Measurements from ENCODE around the gene WDR72. TPM values are rescaled to one million over a fixed set of nuclear protein-coding genes. Genes with fewer than 3 reads are reported as not detected.

WDR72 gene
- total and polyA plus RNA-seq, 9 donors: 0.04 to 4.4 (median 0.82) TPM; not detected in 2

GRCh38 chr15:53675832-53676231, 83.6 kb downstream of the WDR72 start:
- TF ChIP-seq POLR2A (IDR thresholded peaks at IDR 0.05): no peak
- TF ChIP-seq, protein P1, sequence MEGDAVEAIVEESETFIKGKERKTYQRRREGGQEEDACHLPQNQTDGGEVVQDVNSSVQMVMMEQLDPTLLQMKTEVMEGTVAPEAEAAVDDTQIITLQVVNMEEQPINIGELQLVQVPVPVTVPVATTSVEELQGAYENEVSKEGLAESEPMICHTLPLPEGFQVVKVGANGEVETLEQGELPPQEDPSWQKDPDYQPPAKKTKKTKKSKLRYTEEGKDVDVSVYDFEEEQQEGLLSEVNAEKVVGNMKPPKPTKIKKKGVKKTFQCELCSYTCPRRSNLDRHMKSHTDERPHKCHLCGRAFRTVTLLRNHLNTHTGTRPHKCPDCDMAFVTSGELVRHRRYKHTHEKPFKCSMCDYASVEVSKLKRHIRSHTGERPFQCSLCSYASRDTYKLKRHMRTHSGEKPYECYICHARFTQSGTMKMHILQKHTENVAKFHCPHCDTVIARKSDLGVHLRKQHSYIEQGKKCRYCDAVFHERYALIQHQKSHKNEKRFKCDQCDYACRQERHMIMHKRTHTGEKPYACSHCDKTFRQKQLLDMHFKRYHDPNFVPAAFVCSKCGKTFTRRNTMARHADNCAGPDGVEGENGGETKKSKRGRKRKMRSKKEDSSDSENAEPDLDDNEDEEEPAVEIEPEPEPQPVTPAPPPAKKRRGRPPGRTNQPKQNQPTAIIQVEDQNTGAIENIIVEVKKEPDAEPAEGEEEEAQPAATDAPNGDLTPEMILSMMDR (IDR thresholded peaks at IDR 0.05): no peak
- no peak for TF ChIP-seq EP300 (IDR thresholded peaks at IDR 0.05)
- DNase-seq: no peak
- H3K4me3 ChIP-seq: no peak overlapping the region
- no peaks in the 10 kb centered on the region for H3K27me3 ChIP-seq
- intact Hi-C loops (cut with DNase I): no loop called here
- no peaks in the 10 kb centered on the region for H3K9me3 ChIP-seq
- H3K27ac ChIP-seq: no peak overlapping the region
- no peaks in the 10 kb centered on the region for H3K4me1 ChIP-seq (ENCODE audit: insufficient read depth)
- H3K36me3 ChIP-seq: no peaks in the 10 kb centered on the region

DNA sequence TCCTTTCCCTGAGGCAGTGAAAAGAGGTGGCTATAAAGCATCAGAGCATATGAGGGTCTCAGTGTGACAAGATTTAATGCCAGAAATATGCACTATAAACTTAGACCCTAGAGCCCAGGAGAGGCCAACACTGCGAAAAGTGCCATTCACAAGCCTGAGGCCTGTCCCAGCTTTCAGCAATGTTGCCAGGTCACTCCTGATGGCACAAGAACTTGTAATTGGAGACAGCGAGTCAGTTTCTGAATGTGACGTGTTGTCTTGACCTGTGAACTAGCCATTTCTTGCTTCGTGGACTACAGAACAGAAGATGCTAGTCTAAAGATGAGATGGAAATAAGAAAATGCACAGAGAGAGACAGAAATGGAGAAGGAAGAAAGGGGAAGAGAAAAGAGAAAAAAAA, 87.9 kb downstream of the WDR72 start:
- no peak for DNase-seq
- intact Hi-C loops (cut with DNase I): no loop called here
- 72 to 76% (median 75%) methylated on average over 4 of the region's 4 CpGs for WGBS, 3 donors
- Histone ChIP-seq H3K27ac (no peak overlapping the region), H3K4me3 (no peak overlapping the region), H3K27me3 (no peaks in the 10 kb centered on the region), H3K36me3 (no peaks in the 10 kb centered on the region), H3K9me3 (no peaks in the 10 kb centered on the region), H3K4me1 (ENCODE audit: insufficient read depth) (no peaks in the 10 kb centered on the region)
- TF ChIP-seq POLR2A (IDR thresholded peaks at IDR 0.05) (no peak), EP300 (IDR thresholded peaks at IDR 0.05) (no peak)

GRCh38 chr15:53670701-53671100, 88.8 kb downstream of the WDR72 start:
- no peak for DNase-seq
- Histone ChIP-seq H3K4me3 (no peak overlapping the region), H3K9me3 (no peaks in the 10 kb centered on the region), H3K27me3 (no peaks in the 10 kb centered on the region), H3K36me3 (no peaks in the 10 kb centered on the region), H3K4me1 (ENCODE audit: insufficient read depth) (no peaks in the 10 kb centered on the region), H3K27ac (no peak overlapping the region)
- TF ChIP-seq EP300 (IDR thresholded peaks at IDR 0.05) (no peak), POLR2A (IDR thresholded peaks at IDR 0.05) (no peak)
- TF ChIP-seq, protein P1 (IDR thresholded peaks at IDR 0.05): no peak
- 84 to 91% (median 87%) methylated on average over 3 of the region's 3 CpGs for WGBS, 3 donors
- intact Hi-C loops (cut with DNase I): no loop called here

- Histone ChIP-seq H3K27me3 (no peaks in the 10 kb centered on the region), H3K27ac (no peak overlapping the region), H3K4me1 (ENCODE audit: insufficient read depth) (no peaks in the 10 kb centered on the region), H3K4me3 (no peak overlapping the region), H3K9me3 (no peaks in the 10 kb centered on the region), H3K36me3 (no peaks in the 10 kb centered on the region)
- WGBS, 3 donors: 18 to 41% (median 20%) methylated on average over 4 of the region's 4 CpGs
- TF ChIP-seq, protein P1 (IDR thresholded peaks at IDR 0.05): no peak
- no peak for TF ChIP-seq POLR2A (IDR thresholded peaks at IDR 0.05)
- TF ChIP-seq EP300 (IDR thresholded peaks at IDR 0.05): no peak
- intact Hi-C loops (cut with DNase I): no loop called here
- no peak for DNase-seq
Measured at GRCh38 chr15:53665930-53666329, 93.5 kb downstream of the WDR72 start.

GRCh38 chr15:53658827-53659555, 100.5 kb downstream of the WDR72 start:
- no peak for DNase-seq
- H3K27ac ChIP-seq: no peak overlapping the region
- no peaks in the 10 kb centered on the region for H3K36me3 ChIP-seq
- no peak for TF ChIP-seq POLR2A (IDR thresholded peaks at IDR 0.05)
- TF ChIP-seq, protein P1 (IDR thresholded peaks at IDR 0.05): no peak
- no peak for TF ChIP-seq EP300 (IDR thresholded peaks at IDR 0.05)
- WGBS, 3 donors: 55 to 62% (median 56%) methylated on average over 11 of the region's 11 CpGs
- H3K4me1 ChIP-seq (ENCODE audit: insufficient read depth): no peaks in the 10 kb centered on the region
- H3K4me3 ChIP-seq: no peak overlapping the region
- no peaks in the 10 kb centered on the region for H3K27me3 ChIP-seq
- intact Hi-C loops (cut with DNase I): no loop called here
- no peaks in the 10 kb centered on the region for H3K9me3 ChIP-seq

Measured in ovary (tissue), 9 donors.